CD4-positive, alpha-beta T cell treated with Interleukin-15 for 4 hours (primary cell): ENCODE results near the gene TSSK2.
A peak's percentile ranks its signal among the peaks of the same experiment; 100 is the strongest.
"Not testable (repeated sequence)": the region's sequence is repeated elsewhere in the genome, so short reads cannot be mapped to it uniquely, and the experiment has no call there.

Experiments used
- DNase-seq: peaks from one replicate; pipeline ENCODE4 v3.0.0-alpha.2; 2020; ENCODE audit warnings: low spot score

The TSSK2 gene

DNA sequence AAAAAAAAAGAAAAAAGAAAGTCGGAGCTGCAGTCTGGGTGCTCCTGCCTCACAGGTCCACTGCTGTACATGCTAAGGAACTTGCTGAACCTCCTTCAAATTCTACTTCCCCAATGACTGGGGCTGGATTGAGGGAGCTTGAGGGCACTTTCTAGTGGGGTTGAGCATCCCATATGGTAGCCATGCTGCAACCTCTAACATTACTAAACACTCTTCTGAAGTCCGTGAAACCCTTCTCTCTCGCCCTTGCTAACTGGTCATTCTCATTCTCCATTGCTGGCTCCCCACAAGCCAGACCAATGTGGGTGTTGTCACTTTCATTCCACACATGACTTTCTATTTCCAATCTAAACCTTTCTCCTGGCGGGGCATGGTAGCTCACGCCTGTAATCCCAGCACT is 12.1 kb downstream of the TSSK2 start:
- DNase-seq = no peak

- DNase-seq = peak; percentile 39
Measured at GRCh38 chr22:19143967-19144400, 12.9 kb downstream of the TSSK2 start.

DNA sequence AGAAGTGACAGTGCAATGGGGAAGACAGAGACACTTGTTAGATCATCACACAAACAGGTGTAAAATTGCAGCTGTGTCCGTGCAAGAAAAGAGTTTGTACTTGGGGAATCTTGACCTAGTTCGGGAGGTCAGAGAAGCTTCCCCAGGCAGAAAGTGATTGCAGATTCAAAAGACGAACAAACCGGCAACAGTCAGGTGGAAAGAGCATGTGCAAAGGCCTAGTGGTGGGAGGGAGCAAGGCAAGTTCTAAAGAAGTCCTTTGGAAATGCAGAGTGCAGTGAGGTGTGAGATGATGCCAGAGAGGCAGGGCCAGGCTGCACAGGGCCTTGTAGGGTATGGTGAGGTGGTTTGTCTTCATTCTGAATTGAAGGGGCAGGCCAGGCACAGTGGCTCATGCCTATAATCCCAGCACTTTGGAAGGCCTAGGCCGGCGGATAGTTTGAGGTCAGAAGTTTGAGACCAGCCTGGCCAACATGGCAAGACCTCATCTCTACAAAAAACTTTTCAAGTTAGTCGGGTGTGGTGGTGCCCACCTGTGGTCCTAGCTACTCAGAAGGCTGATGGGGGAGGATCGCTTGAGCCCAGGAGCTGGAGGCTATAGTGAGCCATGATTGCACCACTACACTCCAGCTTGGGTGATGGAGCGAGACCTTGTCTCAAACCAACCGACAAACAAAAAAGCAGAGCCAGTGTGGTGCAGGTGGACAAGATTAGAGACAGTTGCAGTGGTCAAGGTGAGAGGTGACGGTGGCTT is 15.3 kb downstream of the TSSK2 start:
- no peak for DNase-seq

- no peak for DNase-seq
Measured at GRCh38 chr22:19147195-19147780, 16.2 kb downstream of the TSSK2 start.

GRCh38 chr22:19148417-19149046 is 17.4 kb downstream of the TSSK2 start:
- no peak for DNase-seq

GRCh38 chr22:19149047-19149883 is 18.2 kb downstream of the TSSK2 start:
- DNase-seq = peak; percentile 10

GRCh38 chr22:19149991-19150390 is 18.9 kb downstream of the TSSK2 start, which contains the start of gene GSC2:
GSC2 (minus strand) TSS chr22:19150292; CDS start chr22:19150283, 9 bp downstream.
- DNase-seq = no peak

- DNase-seq = no peak
Measured at GRCh38 chr22:19150482-19151328, 19.6 kb downstream of the TSSK2 start.

DNA sequence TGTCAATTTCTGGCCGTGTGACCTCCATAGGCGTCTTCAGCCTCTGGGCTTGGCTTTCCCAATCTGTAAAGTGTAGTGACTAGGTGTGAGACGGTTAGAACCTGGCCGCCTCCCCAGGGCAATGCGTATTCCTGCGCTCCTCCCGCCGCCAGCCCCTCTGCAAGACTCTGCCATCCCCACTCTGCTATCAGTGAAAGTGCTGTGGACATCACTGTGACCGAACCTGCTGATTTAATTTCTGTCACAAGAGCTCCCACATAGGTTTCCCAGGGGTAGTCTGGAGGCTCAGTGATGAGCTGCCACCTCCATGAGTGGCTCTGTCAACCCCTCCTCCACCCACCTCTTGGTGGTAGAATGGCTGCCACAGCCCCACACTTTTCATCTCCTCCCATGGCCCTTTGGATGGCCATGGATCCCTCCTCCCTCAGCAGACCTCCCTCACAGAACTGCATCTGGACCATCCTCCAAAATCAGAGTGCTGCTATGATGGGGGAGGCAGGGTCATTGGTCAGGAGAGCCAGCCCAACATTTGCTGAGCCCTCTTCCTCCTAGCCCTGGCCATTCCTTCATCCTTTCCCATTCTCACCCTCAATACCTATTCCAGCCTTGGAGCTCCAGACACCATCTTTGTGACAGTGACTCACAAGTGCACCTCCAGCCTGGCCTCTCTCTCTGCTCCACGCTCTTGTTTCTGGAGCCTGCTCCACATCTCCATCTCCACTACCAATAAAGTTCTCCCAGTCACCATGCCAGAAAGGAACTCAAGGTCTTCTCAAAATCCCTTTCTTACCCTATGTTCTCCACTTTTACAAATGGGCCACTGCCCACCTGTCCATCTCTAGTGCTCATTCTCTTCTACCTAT is 20.5 kb downstream of the TSSK2 start:
- DNase-seq = no peak

DNA sequence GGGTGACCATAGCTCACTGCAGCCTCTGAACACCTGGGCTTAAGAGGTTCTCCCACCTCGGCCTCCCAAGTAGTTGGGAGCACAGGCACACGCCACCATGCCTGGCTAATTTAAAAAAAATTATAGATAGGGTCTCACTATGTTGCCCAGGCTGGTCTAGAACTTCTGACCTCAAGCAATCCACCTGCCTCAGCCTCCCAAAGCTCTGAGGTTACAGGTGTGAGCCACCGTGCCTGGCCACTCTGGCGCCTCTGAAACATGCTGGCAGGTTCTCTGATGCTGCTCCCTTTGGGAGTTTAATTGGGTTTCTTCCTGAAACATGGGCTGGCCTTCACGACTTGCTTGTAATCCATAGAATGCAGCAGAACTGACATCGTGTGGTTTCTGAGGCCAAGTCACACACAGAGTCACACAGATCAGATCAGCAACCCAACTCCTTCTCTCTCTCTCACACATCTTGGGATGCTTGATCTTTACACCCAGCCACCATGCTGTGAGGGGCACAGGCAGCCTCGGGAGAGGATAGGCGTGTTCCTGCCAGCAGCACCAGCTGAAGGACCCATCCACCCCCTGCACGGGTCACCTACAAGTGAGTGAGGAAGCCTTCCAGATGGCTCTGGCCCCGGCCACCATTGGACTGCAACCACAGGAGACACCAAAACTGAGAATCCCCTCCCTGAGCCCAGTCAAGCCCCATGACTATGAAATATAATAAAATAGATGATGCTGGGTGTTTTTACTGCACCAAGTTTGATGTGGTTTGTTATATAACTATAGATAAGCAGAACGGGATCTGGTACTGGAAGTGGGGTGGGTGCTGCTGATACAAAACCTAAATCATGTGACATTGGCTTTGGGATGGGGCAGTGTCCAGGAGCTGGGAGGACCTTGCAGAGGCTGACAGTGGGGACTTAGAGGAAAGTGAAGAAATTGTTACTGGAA is 22.1 kb downstream of the TSSK2 start:
- no peak for DNase-seq

DNA sequence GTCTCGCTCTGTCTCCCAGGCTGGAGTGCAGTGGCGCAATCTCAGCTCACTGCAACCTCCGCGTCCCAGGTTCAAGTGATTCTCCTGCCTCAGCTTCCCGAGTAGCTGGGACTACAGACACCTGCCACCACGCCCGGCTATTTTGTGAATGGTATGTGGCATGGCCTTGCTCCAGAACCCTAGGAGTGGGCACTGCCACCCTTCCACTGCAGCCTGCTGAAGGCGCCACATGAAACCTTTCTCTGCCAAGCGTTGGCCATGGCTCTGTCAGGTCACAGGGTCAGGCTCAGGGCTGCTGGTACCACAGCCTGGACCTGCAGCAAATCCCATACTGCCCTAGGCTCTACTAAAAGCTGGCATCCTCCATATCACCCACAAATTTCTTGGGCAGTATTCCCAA is 25.0 kb downstream of the TSSK2 start:
- DNase-seq = not testable (repeated sequence)

DNA sequence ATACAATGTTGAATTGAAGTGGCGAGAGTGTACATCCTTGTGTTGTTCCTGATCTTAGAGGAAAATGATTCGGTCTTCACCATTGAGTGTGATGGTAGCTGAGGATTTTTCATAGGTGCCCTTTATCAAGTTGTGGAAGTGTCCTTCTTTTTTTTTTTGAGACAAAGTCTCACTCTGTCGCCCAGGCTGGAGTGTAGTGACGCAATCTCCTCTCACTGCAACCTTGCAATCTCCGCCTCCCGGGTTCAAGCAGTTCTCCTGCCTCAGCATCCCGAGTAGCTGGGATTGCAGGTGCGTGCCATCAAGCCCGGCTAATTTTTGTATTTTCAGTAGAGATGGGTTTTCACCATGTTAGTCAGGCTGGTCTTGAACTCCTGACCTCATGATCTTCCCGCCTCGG is 27.5 kb downstream of the TSSK2 start:
- not testable (repeated sequence) for DNase-seq

DNA sequence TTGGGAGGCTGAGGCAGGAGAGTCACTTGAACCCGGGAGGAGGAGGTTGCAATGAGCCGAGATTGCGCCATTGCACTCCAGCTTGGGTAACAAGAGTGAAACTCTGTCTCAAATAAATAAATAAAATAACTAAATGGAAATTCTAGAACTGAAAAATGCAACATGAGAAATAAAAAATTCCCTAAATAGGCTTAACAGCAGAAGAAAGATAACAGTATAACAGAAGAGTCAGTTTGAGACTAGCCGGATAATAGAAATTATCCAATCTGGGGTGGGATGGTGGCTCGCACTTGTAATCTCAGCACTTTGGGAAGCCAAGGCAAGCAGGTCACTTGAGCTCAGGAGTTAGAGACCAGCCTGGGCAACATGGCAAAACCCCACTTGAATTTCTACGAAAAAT is 33.3 kb downstream of the TSSK2 start:
- no peak for DNase-seq

- no peak for DNase-seq
Measured at GRCh38 chr22:19166421-19166820, 35.3 kb downstream of the TSSK2 start.

- DNase-seq = no peak
Measured at GRCh38 chr22:19167106-19167869, 36.2 kb downstream of the TSSK2 start.

DNA sequence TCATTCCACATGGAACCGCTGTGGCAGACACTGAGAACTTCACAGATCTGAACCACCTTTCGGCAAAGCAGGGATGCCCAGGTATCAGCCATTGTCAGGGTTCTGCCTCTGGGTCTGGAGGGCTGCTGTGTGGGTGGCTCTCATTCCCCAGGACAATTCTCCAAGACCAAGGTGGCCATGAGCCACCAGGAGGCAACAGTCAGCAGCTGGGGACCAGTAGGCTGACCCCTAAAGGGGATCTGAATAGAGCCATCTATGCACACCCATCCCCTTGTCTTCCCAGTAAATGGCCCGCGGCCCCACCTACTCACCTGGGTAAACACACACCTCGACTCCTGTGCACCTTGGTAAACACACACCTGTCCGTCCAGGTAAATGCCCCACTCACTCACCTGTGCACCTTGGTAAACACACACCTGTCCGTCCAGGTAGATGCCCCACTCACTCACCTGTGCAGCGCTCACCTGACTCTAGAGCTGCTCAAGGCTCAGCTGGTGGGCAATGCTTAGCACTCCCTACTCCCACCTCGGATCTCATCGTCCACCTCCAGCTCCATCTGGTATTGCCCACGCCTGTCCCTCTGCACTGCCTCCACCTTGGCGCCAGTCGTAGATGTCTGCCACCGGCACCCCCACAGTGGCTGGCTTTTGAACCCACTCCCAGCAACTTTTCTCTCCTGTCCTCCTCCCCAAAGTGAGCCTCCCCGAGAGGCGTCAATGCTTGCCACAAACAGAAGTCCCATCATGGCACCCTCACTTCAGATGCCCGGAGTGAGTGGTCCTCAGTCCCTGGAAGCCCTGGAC is 37.2 kb downstream of the TSSK2 start:
- DNase-seq = no peak
